AG09309 (cell line): Measurements from ENCODE around the gene HOXB5.

ENCODE experiments used
- DNase-seq: peaks from one replicate; pipeline ENCODE4 v3.0.0-alpha.2; 2010; ENCODE audit warnings: low read depth
- H3K4me3 ChIP-seq: 2 replicates; pipeline ENCODE4 v1.5.1; 2011; ENCODE audit warnings: mild to moderate bottlenecking, low read depth, low read length, moderate library complexity; ENCODE audit not compliant: control insufficient read depth
- CTCF ChIP-seq: IDR thresholded peaks from 2 replicates; pipeline ENCODE4 v1.5.1; 2011; ENCODE audit warnings: mild to moderate bottlenecking, low read depth, low read length, inconsistent platforms; ENCODE audit not compliant: insufficient read depth, control insufficient read depth; ENCODE audit errors: missing control alignments

HOXB5 gene

GRCh38 chr17:48618256-48618896 lies 24.8 kb upstream of the HOXB5 start:
- DNase-seq, result peak; percentile 18
- peak; percentile 96 for TF ChIP-seq CTCF
- no peak overlapping the region for H3K4me3 ChIP-seq

GRCh38 chr17:48617471-48618255 lies 24.1 kb upstream of the HOXB5 start:
- no peak for TF ChIP-seq CTCF
- no peak for DNase-seq

DNA sequence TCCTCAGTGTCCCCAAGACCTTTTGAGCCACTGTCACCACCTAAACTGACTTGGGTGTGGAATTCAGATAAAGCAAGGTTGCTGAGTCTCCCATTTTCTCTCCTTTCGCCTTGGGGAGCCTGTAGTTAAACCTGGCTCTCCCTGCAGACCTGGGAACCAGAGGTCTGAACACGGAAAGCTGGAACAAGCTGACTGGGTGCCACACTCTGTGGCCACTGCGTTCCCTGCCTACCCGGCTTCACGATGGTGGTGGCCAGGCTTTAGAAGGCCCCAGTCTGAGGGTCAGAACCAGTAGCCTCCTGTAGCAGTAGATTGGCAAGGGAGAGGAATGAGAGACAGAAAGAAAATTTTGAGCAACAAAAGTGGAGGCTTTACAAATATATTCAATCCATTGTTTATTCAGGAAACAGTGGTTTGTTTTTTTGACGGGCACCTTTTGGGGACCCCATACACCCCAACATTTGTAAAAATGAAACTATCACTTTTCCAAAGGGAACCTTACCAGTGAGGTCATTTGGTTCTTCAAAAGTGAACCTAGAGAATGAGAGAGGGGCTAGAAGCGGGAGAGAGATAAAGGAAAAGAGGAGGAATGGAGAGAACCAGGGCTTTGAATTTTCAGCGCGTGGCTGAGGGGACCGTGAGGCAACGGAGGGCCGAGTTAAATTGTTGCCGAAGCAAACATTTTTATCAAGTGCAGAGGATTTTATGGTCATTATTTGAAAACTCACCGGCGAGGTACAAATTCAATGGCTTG lies 23.3 kb upstream of the HOXB5 start:
- H3K4me3 ChIP-seq, result no peak overlapping the region
- no peak for TF ChIP-seq CTCF
- no peak for DNase-seq

More at GRCh38 chr17:48617471-48618255, 24.1 kb upstream of the HOXB5 start:
- no peak overlapping the region for H3K4me3 ChIP-seq

DNA sequence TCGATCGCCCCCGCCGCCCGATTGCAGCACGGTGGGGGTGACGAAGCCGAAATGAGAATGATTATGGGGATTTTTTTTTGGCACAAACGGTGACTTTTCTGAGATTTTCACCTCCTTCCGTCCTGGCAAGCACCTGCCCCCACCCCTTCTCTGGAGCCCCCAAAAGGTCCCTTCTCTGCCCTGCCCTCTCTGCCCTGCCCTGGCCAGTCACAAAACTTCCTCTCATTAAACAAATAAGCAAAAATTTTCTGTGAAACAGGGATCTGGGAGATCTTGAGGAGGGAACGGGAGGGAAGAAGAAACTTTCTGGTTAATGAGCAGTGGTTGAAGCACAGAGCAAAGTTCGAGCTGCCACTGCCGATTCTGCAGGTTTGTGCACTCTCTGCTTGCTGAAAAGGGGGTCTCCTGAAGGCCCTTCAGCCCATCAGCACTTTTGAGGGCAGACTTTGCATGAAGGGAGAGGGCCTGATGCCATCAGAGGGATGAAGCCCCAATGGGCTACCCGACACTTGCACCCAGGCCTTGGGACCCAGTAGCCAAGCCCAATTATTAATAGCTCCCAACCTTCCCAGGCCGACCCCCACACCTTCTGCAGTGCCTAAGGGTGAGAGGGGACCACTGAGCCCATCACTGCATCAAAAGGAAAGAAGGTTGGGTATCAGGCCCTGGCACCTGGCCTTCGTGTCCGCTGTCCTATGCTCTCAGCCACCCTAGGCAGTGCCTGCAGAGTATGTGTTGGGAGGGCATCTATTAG lies 22.6 kb upstream of the HOXB5 start:
- DNase-seq, result no peak
- H3K4me3 ChIP-seq, result no peak overlapping the region
- TF ChIP-seq CTCF, result no peak

DNA sequence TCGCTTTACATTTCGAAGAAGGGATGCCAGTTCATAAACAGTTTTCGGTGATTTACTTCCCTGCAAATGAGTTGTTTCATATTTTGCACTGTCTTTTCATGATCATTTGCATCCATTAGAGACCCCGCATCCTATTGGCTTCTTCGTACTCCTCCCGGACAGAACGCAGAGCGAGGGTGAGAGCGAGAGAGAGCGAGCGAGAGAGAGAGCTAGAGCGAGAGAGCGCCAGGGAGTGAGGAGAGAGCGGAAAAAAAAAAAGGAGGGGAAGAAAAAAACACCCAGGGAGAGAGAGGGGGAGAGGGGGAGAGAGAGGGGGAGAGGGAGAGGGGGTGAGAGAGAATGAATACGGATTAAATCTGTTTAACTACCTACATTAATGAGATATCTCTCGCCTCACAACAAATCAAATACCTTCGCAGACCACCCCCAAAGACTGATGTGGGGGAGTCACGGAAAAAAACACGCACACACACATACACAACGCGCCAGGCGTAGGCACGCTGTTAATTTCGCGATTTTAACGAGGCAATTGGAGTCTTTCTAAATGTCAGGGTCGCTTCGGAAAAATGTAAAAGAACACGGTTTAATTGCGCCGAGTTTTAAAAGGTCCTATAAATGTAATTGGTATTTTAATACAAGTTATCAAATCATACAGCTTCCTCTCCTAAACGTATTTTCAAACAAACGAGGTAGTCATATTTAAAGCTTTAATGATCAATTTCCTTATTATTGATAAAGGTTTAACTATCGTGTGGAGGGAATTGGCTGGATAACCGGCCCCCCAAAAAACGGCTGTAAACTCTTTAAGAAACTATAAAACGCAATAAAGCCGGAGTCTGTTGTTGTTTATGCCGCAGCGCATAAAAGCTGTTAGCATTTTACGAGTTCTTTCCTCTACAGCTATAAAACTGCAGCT lies 21.7 kb upstream of the HOXB5 start, which contains the start of gene HOXB8:
Gene HOXB8, minus strand, starts transcription at position 246 of the 916 bp plus-strand sequence. CDS start 588 bp downstream, outside the sequence.
- TF ChIP-seq CTCF, result no peak

More for the DNA sequence above, 21.7 kb upstream of the HOXB5 start, which contains the start of gene HOXB8:
- no peak for DNase-seq
- H3K4me3 ChIP-seq, result no peak within 1 kb of the TSS
